ENCODE measurements around the gene LMNA.

DNA sequence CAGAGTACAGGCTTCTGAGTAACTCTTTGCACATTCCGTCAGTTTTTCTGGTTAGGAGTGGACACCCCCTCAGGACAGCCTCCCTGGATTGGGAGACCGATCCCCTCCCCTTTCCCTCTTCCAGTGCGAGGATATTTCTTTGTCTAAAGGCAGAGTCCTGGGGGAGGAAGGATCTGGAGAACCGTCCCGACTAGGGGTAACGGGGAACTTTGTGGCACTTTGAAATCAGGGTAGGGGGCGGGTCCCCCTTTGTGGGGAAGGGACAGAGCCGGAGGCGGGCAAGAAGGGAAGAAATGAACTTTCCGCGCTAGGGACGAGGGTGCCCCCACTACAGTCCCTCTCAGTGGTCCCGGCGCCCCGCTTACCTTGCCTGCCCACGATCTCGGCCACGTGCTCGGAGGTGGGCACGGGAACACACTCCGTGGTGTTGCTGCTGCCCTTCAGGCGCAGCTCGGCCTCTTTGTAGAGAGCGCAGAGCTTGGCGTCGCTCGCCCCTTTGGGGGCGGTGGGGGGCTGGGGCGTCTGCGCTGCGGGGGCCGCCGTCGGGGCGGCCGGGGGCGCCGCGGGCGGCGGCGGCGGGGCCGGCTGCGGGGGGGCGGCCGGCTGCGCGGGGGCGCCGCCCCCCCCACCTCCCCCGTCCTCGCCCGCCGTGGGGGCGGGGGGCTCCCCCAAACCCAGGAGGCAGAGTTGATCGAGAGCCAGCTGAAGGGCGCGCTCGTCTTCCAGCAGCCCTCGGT is 33.2 kb upstream of the LMNA start:
- TF ChIP-seq, protein P1, sequence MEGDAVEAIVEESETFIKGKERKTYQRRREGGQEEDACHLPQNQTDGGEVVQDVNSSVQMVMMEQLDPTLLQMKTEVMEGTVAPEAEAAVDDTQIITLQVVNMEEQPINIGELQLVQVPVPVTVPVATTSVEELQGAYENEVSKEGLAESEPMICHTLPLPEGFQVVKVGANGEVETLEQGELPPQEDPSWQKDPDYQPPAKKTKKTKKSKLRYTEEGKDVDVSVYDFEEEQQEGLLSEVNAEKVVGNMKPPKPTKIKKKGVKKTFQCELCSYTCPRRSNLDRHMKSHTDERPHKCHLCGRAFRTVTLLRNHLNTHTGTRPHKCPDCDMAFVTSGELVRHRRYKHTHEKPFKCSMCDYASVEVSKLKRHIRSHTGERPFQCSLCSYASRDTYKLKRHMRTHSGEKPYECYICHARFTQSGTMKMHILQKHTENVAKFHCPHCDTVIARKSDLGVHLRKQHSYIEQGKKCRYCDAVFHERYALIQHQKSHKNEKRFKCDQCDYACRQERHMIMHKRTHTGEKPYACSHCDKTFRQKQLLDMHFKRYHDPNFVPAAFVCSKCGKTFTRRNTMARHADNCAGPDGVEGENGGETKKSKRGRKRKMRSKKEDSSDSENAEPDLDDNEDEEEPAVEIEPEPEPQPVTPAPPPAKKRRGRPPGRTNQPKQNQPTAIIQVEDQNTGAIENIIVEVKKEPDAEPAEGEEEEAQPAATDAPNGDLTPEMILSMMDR (IDR thresholded peaks at IDR 0.05), result no peak
- TF ChIP-seq POLR2A (IDR thresholded peaks at IDR 0.05), result no peak

Measured in right lobe of liver (tissue), 4 donors.